Trophoblast cell (in vitro differentiated cells and primary cell): ENCODE measurements around the gene FURIN.

Experiments
- DNase-seq, 2 donors: peaks; one replicate each; pipeline ENCODE4 v3.0.0-alpha.2; 2016
- H2AFZ ChIP-seq: 2 replicates; pipeline ENCODE4 v1.6.1; 2013; ENCODE audit warnings: low read length, moderate library complexity, mild to moderate bottlenecking; ENCODE audit not compliant: insufficient read depth, poor library complexity
- H2AK5ac ChIP-seq: 2 replicates; pipeline ENCODE4 v1.6.1; 2013; ENCODE audit warnings: mild to moderate bottlenecking, low read length
- H2BK120ac ChIP-seq: 2 replicates; pipeline ENCODE4 v1.6.1; 2013; ENCODE audit warnings: low read length, mild to moderate bottlenecking, moderate library complexity; ENCODE audit not compliant: insufficient read depth, poor library complexity
- H2BK12ac ChIP-seq: 2 replicates; pipeline ENCODE4 v1.6.1; 2013; ENCODE audit warnings: mild to moderate bottlenecking, low read length, moderate library complexity
- H2BK5ac ChIP-seq: 2 replicates; pipeline ENCODE4 v1.6.1; 2013; ENCODE audit warnings: low read length, low read depth, moderate library complexity, mild to moderate bottlenecking; ENCODE audit not compliant: poor library complexity
- H3K14ac ChIP-seq: 2 replicates; pipeline ENCODE4 v1.6.1; 2013; ENCODE audit warnings: mild to moderate bottlenecking, low read length
- H3K18ac ChIP-seq: 2 replicates; pipeline ENCODE4 v1.6.1; 2013; ENCODE audit warnings: mild to moderate bottlenecking, low read length
- H3K23ac ChIP-seq: 2 replicates; pipeline ENCODE4 v1.6.1; 2013; ENCODE audit warnings: low read length
- H3K27ac ChIP-seq: 2 replicates; pipeline ENCODE4 v1.5.1; 2013; ENCODE audit warnings: low read depth, mild to moderate bottlenecking, inconsistent platforms, low read length, moderate library complexity
- H3K27me3 ChIP-seq: 2 replicates; pipeline ENCODE4 v1.6.1; 2013; ENCODE audit warnings: inconsistent platforms, mild to moderate bottlenecking, low read length, moderate library complexity; ENCODE audit not compliant: insufficient read depth
- H3K36me3 ChIP-seq, 2 experiments: 1 replicate in 1 of 2; 2 replicates in 1 of 2; pipeline ENCODE4 v1.6.1; 2013; ENCODE audit warnings: low read length in 2 of 2, mild to moderate bottlenecking in 2 of 2, moderate library complexity in 1 of 2; ENCODE audit not compliant: insufficient read depth in 2 of 2, control insufficient read depth in 1 of 2
- H3K4ac ChIP-seq: 2 replicates; pipeline ENCODE4 v1.6.1; 2013; ENCODE audit warnings: low read depth, mild to moderate bottlenecking, low read length, moderate library complexity
- H3K4me1 ChIP-seq, 2 experiments: 1 replicate in 1 of 2; 2 replicates in 1 of 2; pipeline ENCODE4 v1.6.1; 2013; ENCODE audit warnings: low read length in 2 of 2, mild to moderate bottlenecking in 2 of 2, moderate library complexity in 1 of 2; ENCODE audit not compliant: insufficient read depth in 2 of 2, control insufficient read depth in 1 of 2
- H3K4me2 ChIP-seq: 2 replicates; pipeline ENCODE4 v1.6.1; 2013; ENCODE audit warnings: inconsistent platforms, mild to moderate bottlenecking, low read length, moderate library complexity
- H3K4me3 ChIP-seq: 2 replicates; pipeline ENCODE4 v1.5.1; 2013; ENCODE audit warnings: mild to moderate bottlenecking, low read depth, low read length, inconsistent platforms
- H3K79me1 ChIP-seq: one replicate; pipeline ENCODE4 v1.6.1; 2013; ENCODE audit warnings: low read length
- H3K79me2 ChIP-seq: 2 replicates; pipeline ENCODE4 v1.6.1; 2013; ENCODE audit warnings: low read length, mild to moderate bottlenecking; ENCODE audit not compliant: control insufficient read depth, insufficient read depth, poor library complexity
- H3K9ac ChIP-seq: 2 replicates; pipeline ENCODE4 v1.6.1; 2013; ENCODE audit warnings: mild to moderate bottlenecking, low read length
- H3K9me3 ChIP-seq: 2 replicates; pipeline ENCODE4 v1.6.1; 2013; ENCODE audit warnings: low read depth, mild to moderate bottlenecking, control low read depth, inconsistent platforms, low read length; ENCODE audit not compliant: insufficient read depth
- H4K12ac ChIP-seq: 2 replicates; pipeline ENCODE4 v1.6.1; 2013; ENCODE audit warnings: low read depth, mild to moderate bottlenecking, low read length, moderate library complexity
- H4K8ac ChIP-seq: 2 replicates; pipeline ENCODE4 v1.6.1; 2013; ENCODE audit warnings: low read depth, mild to moderate bottlenecking, low read length, moderate library complexity
- H4K91ac ChIP-seq: one replicate; pipeline ENCODE4 v1.6.1; 2013; ENCODE audit warnings: low read depth, mild to moderate bottlenecking, low read length, moderate library complexity
- WGBS: extraction: QIAGEN DNeasy Blood & Tissue Kit; methylation state at CpG from one replicate; pipeline ENCODE4 v1.1.7; 2013; ENCODE audit warnings: missing lambda C conversion rate; ENCODE audit not compliant: insufficient read length, insufficient coverage; ENCODE audit errors: extremely low coverage; 5-methylcytosine and 5-hydroxymethylcytosine counted together

FURIN gene

DNA sequence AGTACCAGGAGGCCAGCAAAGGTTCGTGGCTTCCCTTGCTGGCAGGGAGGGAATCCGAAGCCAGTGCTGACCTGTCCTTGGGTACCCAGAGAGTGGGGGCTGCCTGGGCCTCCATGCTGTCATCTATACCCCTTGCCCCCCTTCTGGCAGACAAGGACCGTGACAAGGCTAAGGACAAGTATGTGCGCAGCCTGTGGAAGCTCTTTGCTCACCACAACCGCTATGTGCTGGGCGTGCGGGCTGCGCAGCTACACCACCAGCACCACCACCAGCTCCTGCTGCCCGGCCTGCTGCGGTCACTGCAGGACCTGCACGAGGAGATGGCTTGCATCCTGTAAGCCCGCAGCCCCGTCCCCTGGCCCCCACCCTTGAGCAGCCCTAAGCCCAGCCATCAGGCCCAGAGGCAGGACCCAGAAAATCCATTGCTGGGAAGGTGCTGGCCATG, 18.7 kb downstream of the FURIN start:
- peaks cover 9% of the 10 kb centered on the region for H3K79me2 ChIP-seq
- H3K27me3 ChIP-seq, result no peaks in the 10 kb centered on the region
- no peak overlapping the region for H3K9ac ChIP-seq
- H3K79me1 ChIP-seq, result peaks cover 20% of the 10 kb centered on the region
- H3K9me3 ChIP-seq, result peaks cover 7% of the 10 kb centered on the region
- H3K14ac ChIP-seq, result no peak overlapping the region
- peaks cover 43 to 48% of the 10 kb centered on the region in 2 experiments for H3K36me3 ChIP-seq
- no peak overlapping the region for H2AFZ ChIP-seq
- no peak overlapping the region for H3K23ac ChIP-seq
- H2BK5ac ChIP-seq, result no peak overlapping the region
- peak; percentile 48 to 69 for DNase-seq
- no peak overlapping the region for H4K12ac ChIP-seq
- no peak overlapping the region for H2AK5ac ChIP-seq
- H2BK12ac ChIP-seq, result no peak overlapping the region
- H3K4me1 ChIP-seq, result peaks cover 22 to 24% of the 10 kb centered on the region in 2 experiments
- H3K4me3 ChIP-seq, result no peak overlapping the region
- no peak overlapping the region for H3K27ac ChIP-seq
- H4K91ac ChIP-seq, result no peak overlapping the region
- WGBS, result no CpG with 5 or more reads among the region's 13 CpGs
- H3K4ac ChIP-seq, result no peak overlapping the region
- no peak overlapping the region for H3K18ac ChIP-seq
- H2BK120ac ChIP-seq, result no peak overlapping the region
- H4K8ac ChIP-seq, result no peak overlapping the region
- H3K4me2 ChIP-seq, result no peak overlapping the region

- Histone ChIP-seq H3K79me1 (peaks cover 12% of the 10 kb centered on the region), H3K23ac (no peak overlapping the region), H3K4me2 (no peak overlapping the region), H2BK12ac (no peak overlapping the region), H3K79me2 (peaks cover 5% of the 10 kb centered on the region), H4K8ac (no peak overlapping the region), H2BK5ac (no peak overlapping the region), H3K4me3 (no peak overlapping the region), H4K91ac (no peak overlapping the region), H2BK120ac (no peak overlapping the region), H3K4me1 (peaks cover 13 to 15% of the 10 kb centered on the region in 2 experiments), H3K36me3 (peaks cover 54 to 58% of the 10 kb centered on the region in 2 experiments), H3K27me3 (no peaks in the 10 kb centered on the region), H2AFZ (no peak overlapping the region), H3K14ac (no peak overlapping the region), H3K9me3 (peaks cover 7% of the 10 kb centered on the region), H3K27ac (no peak overlapping the region), H3K9ac (no peak overlapping the region), H4K12ac (no peak overlapping the region), H2AK5ac (no peak overlapping the region), H3K4ac (no peak overlapping the region), H3K18ac (no peak overlapping the region)
- DNase-seq, result peak; percentile 45 to 68
- WGBS, result no CpG with 5 or more reads among the region's 18 CpGs
These were observed 20.9 kb downstream of the FURIN start for GRCh38 chr15:90889313-90889730.

DNA sequence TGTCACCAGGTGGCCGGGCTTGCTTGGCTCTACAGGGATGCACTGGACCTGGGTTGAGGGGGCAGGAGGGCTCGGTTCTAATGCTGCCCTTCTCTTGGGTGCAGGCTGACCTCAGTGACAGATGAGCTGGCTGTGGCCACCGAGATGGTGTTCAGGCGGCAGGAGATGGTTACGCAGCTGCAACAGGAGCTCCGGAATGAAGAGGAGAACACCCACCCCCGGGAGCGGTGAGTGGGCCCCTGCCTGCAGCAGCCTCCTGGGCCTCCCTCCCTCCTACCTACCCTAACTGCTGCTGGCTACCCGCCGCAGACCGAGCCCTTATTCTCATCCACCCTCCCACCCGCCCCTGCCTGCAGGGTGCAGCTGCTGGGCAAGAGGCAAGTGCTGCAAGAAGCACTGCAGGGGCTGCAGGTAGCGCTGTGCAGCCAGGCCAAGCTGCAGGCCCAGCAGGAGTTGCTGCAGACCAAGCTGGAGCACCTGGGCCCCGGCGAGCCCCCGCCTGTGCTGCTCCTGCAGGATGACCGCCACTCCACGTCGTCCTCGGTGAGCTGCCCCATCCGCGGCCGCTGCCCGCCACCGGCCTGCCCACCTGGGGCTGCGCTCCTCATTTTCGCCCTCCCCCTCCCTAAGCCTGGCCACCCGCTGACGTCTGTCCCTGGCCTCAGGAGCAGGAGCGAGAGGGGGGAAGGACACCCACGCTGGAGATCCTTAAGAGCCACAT, 21.5 kb downstream of the FURIN start:
- H2BK5ac ChIP-seq, result no peak overlapping the region
- H3K4me1 ChIP-seq, result peaks cover 9 to 10% of the 10 kb centered on the region in 2 experiments
- H2AFZ ChIP-seq, result no peak overlapping the region
- H3K79me1 ChIP-seq, result peaks cover 6% of the 10 kb centered on the region
- no peak overlapping the region for H3K14ac ChIP-seq
- H4K91ac ChIP-seq, result no peak overlapping the region
- no peak overlapping the region for H3K27ac ChIP-seq
- no peak overlapping the region for H3K4me2 ChIP-seq
- no peak overlapping the region for H2AK5ac ChIP-seq
- no peak overlapping the region for H3K18ac ChIP-seq
- H2BK12ac ChIP-seq, result no peak overlapping the region
- H4K12ac ChIP-seq, result no peak overlapping the region
- H3K9ac ChIP-seq, result no peak overlapping the region
- no peak overlapping the region for H3K4ac ChIP-seq
- H3K23ac ChIP-seq, result no peak overlapping the region
- no peak overlapping the region for H3K4me3 ChIP-seq
- H2BK120ac ChIP-seq, result no peak overlapping the region
- no peaks in the 10 kb centered on the region for H3K79me2 ChIP-seq
- peaks cover 54 to 58% of the 10 kb centered on the region in 2 experiments for H3K36me3 ChIP-seq
- H4K8ac ChIP-seq, result no peak overlapping the region
- peak in 1 of 2 donors; percentile 22 for DNase-seq
- no peaks in the 10 kb centered on the region for H3K27me3 ChIP-seq
- no CpG with 5 or more reads among the region's 31 CpGs for WGBS
- H3K9me3 ChIP-seq, result peaks cover 4% of the 10 kb centered on the region

- Histone ChIP-seq H3K9me3 (peaks cover 4% of the 10 kb centered on the region), H3K14ac (no peak overlapping the region), H3K4me1 (peaks cover 0 to under 1% of the 10 kb centered on the region in 2 experiments), H3K9ac (no peak overlapping the region), H3K27ac (no peak overlapping the region), H4K91ac (no peak overlapping the region), H3K27me3 (no peaks in the 10 kb centered on the region), H3K23ac (no peak overlapping the region), H4K8ac (no peak overlapping the region), H2BK12ac (no peak overlapping the region), H2BK5ac (no peak overlapping the region), H3K79me2 (no peaks in the 10 kb centered on the region), H3K79me1 (no peaks in the 10 kb centered on the region), H2AK5ac (no peak overlapping the region), H4K12ac (no peak overlapping the region), H3K18ac (no peak overlapping the region), H3K4me2 (no peak overlapping the region), H2AFZ (no peak overlapping the region), H2BK120ac (no peak overlapping the region), H3K4me3 (no peak overlapping the region), H3K36me3 (peaks cover 62 to 68% of the 10 kb centered on the region in 2 experiments), H3K4ac (no peak overlapping the region)
- no peak for DNase-seq
- WGBS, result no CpG with 5 or more reads among the region's 12 CpGs
These were observed 22.5 kb downstream of the FURIN start for GRCh38 chr15:90890839-90891238.
